A673 (cell line): ENCODE results near the gene DEDD2. TPM values are rescaled to one million over a fixed set of nuclear protein-coding genes. Genes with fewer than 3 reads are reported as not detected.

Experiments
- BruUV-seq: library from RNA; stranded (reverse); fragments of 400-500 nt; replicated peaks from 2 replicates; lab custom pipeline; 2021; lab: Mats Ljungman, UMichigan
- CTCF ChIA-PET: fragments of 300-600 bp; sonication (Branson Sonifier 250); formaldehyde crosslinking; loops from one replicate; lab custom pipeline; 2022; ENCODE audit warnings: antibody characterized with exemption; lab: Charles Lee
- POLR2A ChIA-PET: fragments of 300-600 bp; sonication (Branson Sonifier 250); formaldehyde crosslinking; loops from one replicate; lab custom pipeline; 2022; ENCODE audit warnings: antibody characterized with exemption; ENCODE audit not compliant: low non-redundant PET; lab: Charles Lee
- DNase-seq: peaks from one replicate; pipeline ENCODE4 v3.0.0-alpha.2; 2015; ENCODE audit warnings: low spot score
- H3K27ac ChIP-seq: fragments of 200-600 bp; sonication (generic); 2 replicates; pipeline ENCODE4 v1.5.1; 2016; ENCODE audit warnings: mixed run types, low read depth, mild to moderate bottlenecking, mixed read lengths, antibody characterized with exemption, low read length; ENCODE audit not compliant: poor library complexity, severe bottlenecking
- H3K27me3 ChIP-seq: fragments of 200-600 bp; sonication (generic); replicated peaks from 2 replicates; pipeline ENCODE4 v1.6.1; 2017; ENCODE audit warnings: mixed run types, low read depth, mild to moderate bottlenecking, mixed read lengths, antibody characterized with exemption, low read length; ENCODE audit not compliant: insufficient read depth, poor library complexity
- H3K36me3 ChIP-seq: fragments of 200-600 bp; sonication (generic); 2 replicates; pipeline ENCODE4 v1.6.1; 2016; ENCODE audit warnings: mixed run types, mild to moderate bottlenecking, mixed read lengths, antibody characterized with exemption, low read length; ENCODE audit not compliant: insufficient read depth, poor library complexity, severe bottlenecking
- H3K4me1 ChIP-seq: fragments of 200-600 bp; sonication (generic); 2 replicates; pipeline ENCODE4 v1.6.1; 2017; ENCODE audit warnings: mixed run types, mild to moderate bottlenecking, mixed read lengths, antibody characterized with exemption, low read length; ENCODE audit not compliant: insufficient read depth, poor library complexity, severe bottlenecking
- H3K4me3 ChIP-seq: fragments of 200-600 bp; sonication (generic); 2 replicates; pipeline ENCODE4 v1.5.1; 2016; ENCODE audit warnings: low read depth, mixed run types, mild to moderate bottlenecking, mixed read lengths, low read length; ENCODE audit not compliant: poor library complexity, severe bottlenecking
- H3K9me3 ChIP-seq: fragments of 200-600 bp; sonication (generic); 2 replicates; pipeline ENCODE4 v1.6.1; 2016; ENCODE audit warnings: mixed run types, low read depth, mild to moderate bottlenecking, mixed read lengths, antibody characterized with exemption, low read length; ENCODE audit not compliant: poor library complexity, severe bottlenecking
- EZH2 ChIP-seq: fragments of 200-600 bp; sonication (generic); IDR thresholded peaks from 2 replicates; pipeline ENCODE4 v1.6.1; 2017; ENCODE audit warnings: borderline replicate concordance, low read depth, mild to moderate bottlenecking, mixed read lengths, antibody characterized with exemption, low read length; ENCODE audit not compliant: poor library complexity, severe bottlenecking
- intact Hi-C: fragments of 100-400 bp; cut with micrococcal nuclease; formaldehyde crosslinking; loops from one replicate; pipeline ENCODE4 v1.10.0; 2022; ENCODE audit not compliant: unreplicated experiment
- total RNA-seq: library from RNA; stranded (reverse); gene quantifications from 2 replicates; pipeline ENCODE4 v1.2.3, GENCODE V29; 2021
- TF ChIP-seq, protein P1 (sequence below): fragments of 300-800, 200-600 bp; sonication (generic); conservative IDR thresholded peaks from 2 replicates; pipeline ENCODE4 v1.5.1; 2017; ENCODE audit warnings: low read depth, mild to moderate bottlenecking, antibody characterized with exemption, low read length, moderate library complexity, mixed read lengths

DEDD2 gene
- total RNA-seq, 1 experiment from 2014 or later = 32.1 TPM

DNA sequence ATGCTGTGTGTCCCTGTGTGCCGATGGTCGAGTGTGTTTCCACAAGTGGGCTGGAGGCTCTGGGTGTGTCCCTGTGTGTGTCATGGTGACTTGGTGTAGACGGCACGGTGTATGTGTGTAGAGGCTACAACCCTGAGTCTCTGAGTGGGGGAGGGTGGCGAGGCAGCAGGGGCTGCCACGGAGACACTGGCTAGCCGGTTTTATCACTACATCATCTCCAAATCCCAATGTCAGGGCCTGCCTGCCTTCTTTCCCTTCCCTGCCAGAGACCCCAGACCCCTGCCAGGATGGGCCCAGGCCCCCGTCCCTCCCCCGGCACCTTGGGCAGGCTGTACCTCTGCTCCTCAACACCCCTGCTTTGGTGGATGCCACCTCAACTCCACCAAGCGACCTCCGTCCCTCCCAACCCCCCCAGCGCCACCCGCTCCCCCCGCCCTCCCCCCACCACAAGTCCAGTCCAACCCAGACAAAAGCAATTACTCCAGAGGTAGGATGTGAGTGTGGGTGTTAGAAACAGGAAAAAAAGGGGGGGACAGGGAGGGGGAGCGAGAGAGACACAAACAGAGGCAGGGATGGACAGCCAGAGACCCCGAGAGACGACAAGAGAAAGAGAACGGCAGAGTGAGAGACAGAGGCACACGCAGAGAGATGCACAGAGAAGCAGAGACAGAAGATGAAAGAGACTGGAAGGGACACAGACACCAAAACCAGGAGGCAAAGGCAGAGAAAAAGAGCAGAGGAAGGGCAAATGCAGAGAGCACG lies 63.6 kb downstream of the DEDD2 start:
- H3K27ac ChIP-seq = no peak overlapping the region
- ChIA-PET CTCF (interaction anchor here (0.7 kb wide), 1 partner anchor 191 kb away, joined by 4 read pairs; no protein-coding TSS in a partner anchor), POLR2A (no interaction called here)
- DNase-seq = no peak
- no peak overlapping the region for H3K4me3 ChIP-seq
- TF ChIP-seq, protein P1, sequence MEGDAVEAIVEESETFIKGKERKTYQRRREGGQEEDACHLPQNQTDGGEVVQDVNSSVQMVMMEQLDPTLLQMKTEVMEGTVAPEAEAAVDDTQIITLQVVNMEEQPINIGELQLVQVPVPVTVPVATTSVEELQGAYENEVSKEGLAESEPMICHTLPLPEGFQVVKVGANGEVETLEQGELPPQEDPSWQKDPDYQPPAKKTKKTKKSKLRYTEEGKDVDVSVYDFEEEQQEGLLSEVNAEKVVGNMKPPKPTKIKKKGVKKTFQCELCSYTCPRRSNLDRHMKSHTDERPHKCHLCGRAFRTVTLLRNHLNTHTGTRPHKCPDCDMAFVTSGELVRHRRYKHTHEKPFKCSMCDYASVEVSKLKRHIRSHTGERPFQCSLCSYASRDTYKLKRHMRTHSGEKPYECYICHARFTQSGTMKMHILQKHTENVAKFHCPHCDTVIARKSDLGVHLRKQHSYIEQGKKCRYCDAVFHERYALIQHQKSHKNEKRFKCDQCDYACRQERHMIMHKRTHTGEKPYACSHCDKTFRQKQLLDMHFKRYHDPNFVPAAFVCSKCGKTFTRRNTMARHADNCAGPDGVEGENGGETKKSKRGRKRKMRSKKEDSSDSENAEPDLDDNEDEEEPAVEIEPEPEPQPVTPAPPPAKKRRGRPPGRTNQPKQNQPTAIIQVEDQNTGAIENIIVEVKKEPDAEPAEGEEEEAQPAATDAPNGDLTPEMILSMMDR = no peak
- TF ChIP-seq EZH2 = no peak
- no peaks in the 10 kb centered on the region for H3K36me3 ChIP-seq
- no peaks in the 10 kb centered on the region for H3K9me3 ChIP-seq
- H3K4me1 ChIP-seq = no peaks in the 10 kb centered on the region
- H3K27me3 ChIP-seq = no peaks in the 10 kb centered on the region
- no TSS peak for BruUV-seq
- intact Hi-C loops = no loop called here

DNA sequence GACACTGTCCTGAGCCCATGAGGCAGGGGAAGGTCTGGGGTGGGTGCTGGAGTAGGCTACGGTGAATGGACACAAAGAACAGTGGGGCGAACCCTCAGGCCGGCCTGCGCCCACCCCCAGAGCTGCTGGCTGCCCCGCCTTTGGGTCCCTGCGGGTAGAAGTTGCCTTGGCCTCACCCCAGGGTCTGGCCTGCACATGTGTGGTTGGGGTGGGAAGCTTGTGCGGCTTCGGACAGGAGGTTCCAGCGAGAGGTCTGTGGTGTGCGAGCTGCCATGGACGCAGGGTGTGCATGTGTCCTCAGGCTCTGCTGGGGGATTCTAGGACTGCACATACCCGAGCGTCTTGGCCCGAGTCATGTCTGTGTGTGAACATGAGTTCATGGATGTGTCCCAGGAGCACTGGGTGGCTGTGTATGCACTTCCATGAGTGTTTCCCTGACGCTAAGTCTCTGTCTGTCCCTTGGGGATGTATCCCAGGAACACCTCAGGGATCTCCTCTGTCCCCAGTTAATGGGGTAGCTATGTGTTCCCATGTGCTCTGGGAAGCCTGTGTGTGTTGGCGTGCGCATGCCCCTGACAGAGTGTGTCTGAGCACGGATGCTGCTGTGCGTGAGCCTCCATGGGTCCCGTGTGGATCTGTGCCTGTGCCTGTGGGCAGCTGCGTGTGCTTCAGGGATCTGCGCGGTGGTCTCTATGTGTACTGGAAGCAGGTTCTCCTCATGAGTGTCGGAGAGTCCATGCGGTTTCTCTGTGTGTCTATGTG lies 64.4 kb downstream of the DEDD2 start:
- DNase-seq = no peak
- TF ChIP-seq, protein P1 = no peak
- TF ChIP-seq EZH2 = no peak
- no peaks in the 10 kb centered on the region for H3K27me3 ChIP-seq
- CTCF ChIA-PET = no interaction called here
- no peaks in the 10 kb centered on the region for H3K9me3 ChIP-seq
- no peak overlapping the region for H3K4me3 ChIP-seq
- no TSS peak for BruUV-seq
- no peaks in the 10 kb centered on the region for H3K36me3 ChIP-seq
- POLR2A ChIA-PET = no interaction called here
- H3K4me1 ChIP-seq = no peaks in the 10 kb centered on the region
- H3K27ac ChIP-seq = no peak overlapping the region
- intact Hi-C loops = no loop called here

DNA sequence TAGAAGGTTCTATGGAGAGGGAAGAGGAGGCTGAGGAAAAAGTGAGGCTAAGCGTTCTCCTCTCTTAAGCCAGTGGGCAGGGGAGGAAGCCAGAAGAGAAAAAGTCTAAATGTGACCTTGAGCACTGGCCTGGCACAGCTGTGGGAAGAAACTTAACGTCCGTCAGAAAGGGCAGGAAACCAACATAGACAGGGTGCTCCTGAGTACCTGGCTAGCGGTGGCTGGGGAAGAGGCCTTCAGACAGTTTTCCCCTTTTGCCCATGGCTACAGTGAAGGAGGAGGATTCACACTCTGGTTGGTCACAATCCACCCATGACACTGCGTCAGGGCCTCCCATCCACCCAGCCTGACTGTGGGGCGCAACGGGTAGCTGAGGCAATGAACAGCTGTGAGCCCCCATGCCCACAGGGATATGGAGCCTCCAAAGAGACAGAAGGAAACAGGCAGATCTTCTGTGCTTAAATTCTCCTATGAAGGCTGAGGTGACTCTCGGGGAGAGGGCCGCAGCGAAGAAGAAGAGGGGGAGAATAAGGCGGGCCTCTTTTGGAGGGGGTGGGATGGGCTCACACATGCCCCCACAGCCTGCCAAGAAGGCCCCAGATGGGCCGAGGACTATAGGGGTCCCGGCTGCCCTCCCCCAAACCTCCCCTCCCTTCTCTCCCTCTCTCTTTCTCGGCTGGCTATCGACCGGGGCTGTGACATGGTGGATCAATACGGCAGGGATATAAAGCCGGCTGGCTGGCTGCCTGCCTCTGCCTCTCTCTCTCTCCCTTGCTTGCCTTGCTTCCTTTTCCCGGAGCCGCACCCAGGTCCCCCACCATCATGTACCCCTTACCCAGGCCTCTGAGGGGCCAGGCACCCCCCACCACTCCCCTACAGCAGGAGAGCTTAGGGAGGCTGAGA lies 65.4 kb downstream of the DEDD2 start:
- ChIA-PET CTCF (no interaction called here), POLR2A (no interaction called here)
- Histone ChIP-seq H3K4me3 (no peak overlapping the region), H3K4me1 (no peaks in the 10 kb centered on the region), H3K27me3 (peaks cover 7% of the 10 kb centered on the region), H3K9me3 (no peaks in the 10 kb centered on the region), H3K36me3 (no peaks in the 10 kb centered on the region), H3K27ac (no peak overlapping the region)
- no peak for DNase-seq
- BruUV-seq = no TSS peak
- TF ChIP-seq, protein P1 = no peak
- no peak for TF ChIP-seq EZH2
- intact Hi-C loops = no loop called here
